IMR-90 (cell line): ENCODE data around the gene SDK1. TPM values are rescaled to one million over a fixed set of nuclear protein-coding genes. Genes with fewer than 3 reads are reported as not detected.

Experiments
- ATAC-seq: fragments of 200-7000 bp; cut with Tn5 transposase; 2 replicates; pipeline ENCODE4 v1.9.1; 2020; ENCODE audit warnings: low read depth, mild to moderate bottlenecking, moderate library complexity
- BruUV-seq: library from RNA; stranded (reverse); fragments of 400-500 nt; replicated peaks from 2 replicates; lab custom pipeline; 2021; lab: Mats Ljungman, UMichigan
- CTCF ChIA-PET: fragments of 300-600 bp; formaldehyde crosslinking; extraction: SDS; loops from one replicate; lab custom pipeline; 2021; ENCODE audit warnings: antibody characterized with exemption; lab: Yijun Ruan, JAX
- POLR2A ChIA-PET: fragments of 300-600 bp; sonication (Branson Sonifier 250); formaldehyde crosslinking; loops from one replicate; lab custom pipeline; 2022; ENCODE audit warnings: antibody characterized with exemption; ENCODE audit not compliant: unreplicated experiment; lab: Charles Lee
- DNase-seq: peaks from one replicate; pipeline ENCODE4 v3.0.0; 2013
- H2AFZ ChIP-seq: replicated peaks from 2 replicates; pipeline ENCODE3; 2013; ENCODE audit warnings: low read length, mild to moderate bottlenecking; ENCODE audit not compliant: poor library complexity
- H2AK5ac ChIP-seq: 2 replicates; pipeline ENCODE4 v1.6.1; 2013; ENCODE audit warnings: low read depth, low read length, inconsistent platforms
- H2AK9ac ChIP-seq: replicated peaks from 2 replicates; pipeline ENCODE3; 2013; ENCODE audit warnings: mild to moderate bottlenecking, low read depth, low read length, moderate library complexity; ENCODE audit not compliant: poor library complexity
- H2BK120ac ChIP-seq: 2 replicates; pipeline ENCODE4 v1.6.1; 2013; ENCODE audit warnings: low read depth, low read length, inconsistent platforms
- H2BK15ac ChIP-seq: 3 replicates; pipeline ENCODE4 v1.6.1; 2013; ENCODE audit warnings: low read depth, low read length, inconsistent platforms
- H2BK20ac ChIP-seq: 2 replicates; pipeline ENCODE4 v1.6.1; 2013; ENCODE audit warnings: low read depth, mild to moderate bottlenecking, inconsistent platforms, low read length, moderate library complexity
- H2BK5ac ChIP-seq: 2 replicates; pipeline ENCODE4 v1.6.1; 2013; ENCODE audit warnings: mild to moderate bottlenecking, low read depth, low read length, inconsistent platforms; ENCODE audit not compliant: poor library complexity, severe bottlenecking
- H3K14ac ChIP-seq: replicated peaks from 2 replicates; pipeline ENCODE4 v1.6.1; 2013; ENCODE audit warnings: low read depth, low read length, inconsistent platforms
- H3K18ac ChIP-seq: 2 replicates; pipeline ENCODE4 v1.6.1; 2013; ENCODE audit warnings: low read depth, low read length, control low read depth
- H3K23ac ChIP-seq: 2 replicates; pipeline ENCODE4 v1.6.1; 2013; ENCODE audit warnings: low read depth, low read length, inconsistent platforms
- H3K27ac ChIP-seq: 2 replicates; pipeline ENCODE4 v1.5.1; 2013; ENCODE audit warnings: mild to moderate bottlenecking, control low read depth, low read length; ENCODE audit not compliant: insufficient read depth
- H3K27me3 ChIP-seq: 2 replicates; pipeline ENCODE4 v1.6.1; 2013; ENCODE audit warnings: low read length; ENCODE audit not compliant: control insufficient read depth, insufficient read depth
- H3K36me3 ChIP-seq: 2 replicates; pipeline ENCODE4 v1.6.1; 2013; ENCODE audit warnings: low read length, mixed read lengths; ENCODE audit not compliant: control insufficient read depth, insufficient read depth
- H3K4ac ChIP-seq: 2 replicates; pipeline ENCODE4 v1.6.1; 2013; ENCODE audit warnings: low read depth, low read length, inconsistent platforms
- H3K4me1 ChIP-seq: 2 replicates; pipeline ENCODE4 v1.6.1; 2013; ENCODE audit warnings: low read length, mixed read lengths; ENCODE audit not compliant: control insufficient read depth, insufficient read depth
- H3K4me2 ChIP-seq: 2 replicates; pipeline ENCODE4 v1.6.1; 2013; ENCODE audit warnings: low read depth, mild to moderate bottlenecking, control low read depth, low read length, moderate library complexity
- H3K4me3 ChIP-seq: 2 replicates; pipeline ENCODE4 v1.5.1; 2013; ENCODE audit warnings: low read depth, mild to moderate bottlenecking, control low read depth, low read length, moderate library complexity; ENCODE audit not compliant: insufficient read depth
- H3K56ac ChIP-seq: 2 replicates; pipeline ENCODE4 v1.6.1; 2013; ENCODE audit warnings: low read length, inconsistent platforms; ENCODE audit not compliant: insufficient read depth; ENCODE audit errors: extremely low read depth
- H3K79me1 ChIP-seq, 2 experiments: 2 replicates each; pipeline ENCODE4 v1.6.1; 2013; ENCODE audit warnings: low read length in 2 of 2, inconsistent platforms in 1 of 2, low read depth in 1 of 2
- H3K9ac ChIP-seq: 2 replicates; pipeline ENCODE4 v1.6.1; 2013; ENCODE audit warnings: low read depth, low read length, control low read depth
- H3K9me1 ChIP-seq: 2 replicates; pipeline ENCODE4 v1.6.1; 2013; ENCODE audit warnings: low read length, inconsistent platforms; ENCODE audit not compliant: insufficient read depth
- H3K9me3 ChIP-seq: 2 replicates; pipeline ENCODE4 v1.6.1; 2013; ENCODE audit warnings: low read length; ENCODE audit not compliant: control insufficient read depth, insufficient read depth
- H4K20me1 ChIP-seq: 2 replicates; pipeline ENCODE4 v1.6.1; 2013; ENCODE audit warnings: low read length, inconsistent platforms; ENCODE audit not compliant: insufficient read depth
- H4K5ac ChIP-seq: 2 replicates; pipeline ENCODE4 v1.6.1; 2013; ENCODE audit warnings: mild to moderate bottlenecking, low read depth, low read length, control low read depth
- H4K8ac ChIP-seq, 2 experiments: 2 replicates each; pipeline ENCODE4 v1.6.1; 2013; ENCODE audit warnings: low read depth in 2 of 2, low read length in 2 of 2, control low read depth in 1 of 2, inconsistent platforms in 1 of 2
- H4K91ac ChIP-seq: 2 replicates; pipeline ENCODE4 v1.6.1; 2013; ENCODE audit warnings: low read depth, low read length, inconsistent platforms; ENCODE audit not compliant: insufficient read depth
- CEBPB ChIP-seq: IDR thresholded peaks from 2 replicates; pipeline ENCODE4 v1.6.1; 2012; ENCODE audit warnings: low read depth, low read length, improper control_type of control experiment
- FOS ChIP-seq: fragments of 150-350 bp; IDR thresholded peaks from 2 replicates; pipeline ENCODE4 v1.6.1; 2016; ENCODE audit warnings: low read depth, low read length
- MAZ ChIP-seq: IDR thresholded peaks from 2 replicates; pipeline ENCODE4 v1.6.1; 2012; ENCODE audit warnings: low read depth, mild to moderate bottlenecking, low read length, improper control_type of control experiment, moderate library complexity, borderline replicate concordance
- MXI1 ChIP-seq: IDR thresholded peaks from 2 replicates; pipeline ENCODE4 v1.6.1; 2012; ENCODE audit warnings: low read depth, mild to moderate bottlenecking, low read length, moderate library complexity, borderline replicate concordance
- NFE2L2 ChIP-seq: fragments of 150-350 bp; IDR thresholded peaks from 2 replicates; pipeline ENCODE4 v1.6.1; 2016; ENCODE audit warnings: low read depth, mild to moderate bottlenecking, low read length
- POLR2A ChIP-seq: IDR thresholded peaks from 2 replicates; pipeline ENCODE4 v1.6.1; 2012; ENCODE audit warnings: mild to moderate bottlenecking, low read depth, low read length
- RCOR1 ChIP-seq: IDR thresholded peaks from 2 replicates; pipeline ENCODE4 v1.6.1; 2012; ENCODE audit warnings: mild to moderate bottlenecking, low read length, improper control_type of control experiment; ENCODE audit not compliant: insufficient replicate concordance
- SMC3 ChIP-seq: fragments of 150-350 bp; IDR thresholded peaks from 2 replicates; pipeline ENCODE4 v1.6.1; 2016; ENCODE audit warnings: low read depth, mild to moderate bottlenecking, antibody characterized with exemption, low read length, moderate library complexity
- WGBS, 2 experiments: methylation state at CpG; one replicate each; pipeline versions ENCODE4 v1.1.5 to v1.1.7; 2013; ENCODE audit warnings: missing lambda C conversion rate in 2 of 2; ENCODE audit not compliant: insufficient read length in 1 of 2; ENCODE audit errors: extremely low coverage in 2 of 2; 5-methylcytosine and 5-hydroxymethylcytosine counted together
- dilution Hi-C: fragments of 300-500 bp; cut with HindIII; formaldehyde crosslinking; loops from one replicate; pipeline ENCODE4 v1.14.3; 2018; ENCODE audit warnings: low sequenced_read_pairs; ENCODE audit not compliant: unreplicated experiment
- in situ Hi-C: fragments of 300-500 bp; cut with MboI; formaldehyde crosslinking; loops from 3 replicates; pipeline ENCODE4 v1.14.3; 2019; ENCODE audit warnings: low sequenced_read_pairs, inconsistent platforms, mixed read lengths
- intact Hi-C: fragments of 100-400 bp; cut with micrococcal nuclease; formaldehyde crosslinking; loops from 2 replicates; pipeline ENCODE4 v1.10.0; 2022
- polyA plus RNA-seq, 3 experiments: library from polyadenylated mRNA; depleted of rRNA; stranded (reverse); fragments of >200 nt; gene quantifications; 2 replicates each; pipeline ENCODE4 v1.2.3, GENCODE V29; 2012; ENCODE audit warnings: low replicate concordance in 1 of 3
- total RNA-seq: library from RNA; depleted of rRNA; stranded (reverse); fragments of >200 nt; gene quantifications from 2 replicates; pipeline ENCODE4 v1.2.3, GENCODE V29; 2012
- TF ChIP-seq, protein P1 (sequence below): conservative IDR thresholded peaks from 2 replicates; pipeline ENCODE4 v1.5.1; 2012; ENCODE audit warnings: mild to moderate bottlenecking, low read depth, low read length, improper control_type of control experiment
- TF ChIP-seq, protein P2 (sequence below): fragments of 150-350 bp; IDR thresholded peaks from 2 replicates; pipeline ENCODE4 v1.6.1; 2017; ENCODE audit warnings: mild to moderate bottlenecking, antibody characterized with exemption, low read length, low read depth
- TF ChIP-seq, protein P3 (sequence below): fragments of 150-350 bp; IDR thresholded peaks from 2 replicates; pipeline ENCODE4 v1.6.1; 2016; ENCODE audit warnings: low read depth, mild to moderate bottlenecking, low read length, moderate library complexity, borderline replicate concordance

SDK1 gene
- total and polyA plus RNA-seq, 2 of the 4 experiments (the other 2 are of a cell fraction): 1.5 to 1.6 TPM

DNA sequence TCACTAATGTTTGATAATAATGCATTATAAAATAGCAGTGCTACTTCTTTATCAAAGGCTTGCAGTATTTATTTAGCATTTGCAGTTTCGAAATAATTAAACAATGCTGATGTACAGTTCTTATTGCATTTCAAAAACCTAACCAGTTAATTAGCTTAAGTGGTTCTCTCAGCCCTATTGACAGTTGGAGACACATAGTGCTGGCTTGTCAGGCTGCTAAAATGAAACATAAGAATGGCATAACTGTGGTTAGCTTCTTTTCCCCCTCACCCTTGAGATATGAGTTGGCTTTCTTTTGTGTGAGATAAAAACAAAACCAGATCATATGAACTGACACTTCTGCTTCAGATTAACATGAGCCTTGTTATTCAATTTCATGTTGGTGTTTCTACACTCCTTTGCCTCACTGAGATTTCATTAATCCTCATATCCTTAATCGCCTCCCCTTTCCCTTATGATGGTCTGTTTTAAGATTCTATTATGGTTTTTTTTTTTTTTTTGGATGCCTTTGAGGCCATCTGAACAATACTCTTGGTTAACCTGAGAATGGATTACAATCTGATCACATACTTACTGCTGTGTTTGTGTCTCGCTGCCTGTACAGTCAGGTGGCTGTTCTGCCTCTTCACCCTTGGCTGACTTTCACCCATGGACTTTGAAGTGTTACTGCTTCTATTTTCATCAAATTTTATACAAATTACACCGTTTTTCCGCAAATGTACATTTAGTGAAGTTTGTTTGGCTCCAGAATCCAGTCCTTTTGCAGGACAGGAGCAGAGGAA is 108.0 kb downstream of the SDK1 start:
- Histone ChIP-seq H3K23ac (no peak overlapping the region), H3K4me3 (no peak overlapping the region), H3K27me3 (no peaks in the 10 kb centered on the region), H2BK20ac (no peak overlapping the region), H4K20me1 (no peaks in the 10 kb centered on the region), H3K27ac (no peak overlapping the region), H4K5ac (no peak overlapping the region), H3K14ac (no peak overlapping the region), H4K91ac (no peak overlapping the region), H2BK15ac (no peak overlapping the region), H3K4me1 (no peaks in the 10 kb centered on the region; the same call in 1 of the 2 replicates), H3K56ac (no peak overlapping the region), H3K4me2 (no peak overlapping the region), H2AFZ (no peak overlapping the region), H3K18ac (no peak overlapping the region), H3K9ac (no peak overlapping the region), H3K4ac (no peak overlapping the region), H2BK120ac (no peak overlapping the region), H2AK9ac (no peak overlapping the region), H3K79me1 (no peaks in the 10 kb centered on the region), H2AK5ac (no peak overlapping the region), H3K9me3 (no peaks in the 10 kb centered on the region), H4K8ac (no peak overlapping the region), H3K9me1 (no peaks in the 10 kb centered on the region), H2BK5ac (no peak overlapping the region), H3K36me3 (no peaks in the 10 kb centered on the region)
- ChIA-PET CTCF (no interaction called here), POLR2A (no interaction called here)
- no TSS peak for BruUV-seq
- WGBS, 2 experiments: no CpG with 5 or more reads among the region's 5 CpGs
- ATAC-seq (no peak), DNase-seq (no peak)
- intact Hi-C loops: no loop called here
- TF ChIP-seq RCOR1 (no peak), SMC3 (no peak), POLR2A (no peak), CEBPB (no peak), MXI1 (no peak), FOS (no peak), MAZ (no peak), NFE2L2 (no peak)
- TF ChIP-seq, protein P1, sequence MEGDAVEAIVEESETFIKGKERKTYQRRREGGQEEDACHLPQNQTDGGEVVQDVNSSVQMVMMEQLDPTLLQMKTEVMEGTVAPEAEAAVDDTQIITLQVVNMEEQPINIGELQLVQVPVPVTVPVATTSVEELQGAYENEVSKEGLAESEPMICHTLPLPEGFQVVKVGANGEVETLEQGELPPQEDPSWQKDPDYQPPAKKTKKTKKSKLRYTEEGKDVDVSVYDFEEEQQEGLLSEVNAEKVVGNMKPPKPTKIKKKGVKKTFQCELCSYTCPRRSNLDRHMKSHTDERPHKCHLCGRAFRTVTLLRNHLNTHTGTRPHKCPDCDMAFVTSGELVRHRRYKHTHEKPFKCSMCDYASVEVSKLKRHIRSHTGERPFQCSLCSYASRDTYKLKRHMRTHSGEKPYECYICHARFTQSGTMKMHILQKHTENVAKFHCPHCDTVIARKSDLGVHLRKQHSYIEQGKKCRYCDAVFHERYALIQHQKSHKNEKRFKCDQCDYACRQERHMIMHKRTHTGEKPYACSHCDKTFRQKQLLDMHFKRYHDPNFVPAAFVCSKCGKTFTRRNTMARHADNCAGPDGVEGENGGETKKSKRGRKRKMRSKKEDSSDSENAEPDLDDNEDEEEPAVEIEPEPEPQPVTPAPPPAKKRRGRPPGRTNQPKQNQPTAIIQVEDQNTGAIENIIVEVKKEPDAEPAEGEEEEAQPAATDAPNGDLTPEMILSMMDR: no peak
- TF ChIP-seq, protein P2, sequence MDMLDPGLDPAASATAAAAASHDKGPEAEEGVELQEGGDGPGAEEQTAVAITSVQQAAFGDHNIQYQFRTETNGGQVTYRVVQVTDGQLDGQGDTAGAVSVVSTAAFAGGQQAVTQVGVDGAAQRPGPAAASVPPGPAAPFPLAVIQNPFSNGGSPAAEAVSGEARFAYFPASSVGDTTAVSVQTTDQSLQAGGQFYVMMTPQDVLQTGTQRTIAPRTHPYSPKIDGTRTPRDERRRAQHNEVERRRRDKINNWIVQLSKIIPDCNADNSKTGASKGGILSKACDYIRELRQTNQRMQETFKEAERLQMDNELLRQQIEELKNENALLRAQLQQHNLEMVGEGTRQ: no peak
- TF ChIP-seq, protein P3, sequence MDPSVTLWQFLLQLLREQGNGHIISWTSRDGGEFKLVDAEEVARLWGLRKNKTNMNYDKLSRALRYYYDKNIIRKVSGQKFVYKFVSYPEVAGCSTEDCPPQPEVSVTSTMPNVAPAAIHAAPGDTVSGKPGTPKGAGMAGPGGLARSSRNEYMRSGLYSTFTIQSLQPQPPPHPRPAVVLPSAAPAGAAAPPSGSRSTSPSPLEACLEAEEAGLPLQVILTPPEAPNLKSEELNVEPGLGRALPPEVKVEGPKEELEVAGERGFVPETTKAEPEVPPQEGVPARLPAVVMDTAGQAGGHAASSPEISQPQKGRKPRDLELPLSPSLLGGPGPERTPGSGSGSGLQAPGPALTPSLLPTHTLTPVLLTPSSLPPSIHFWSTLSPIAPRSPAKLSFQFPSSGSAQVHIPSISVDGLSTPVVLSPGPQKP: no peak
- dilution Hi-C loops: no loop called here
- in situ Hi-C loops: no loop called here
